Natural killer cell (primary cell): ENCODE data around the gene FCER1G. TPM values are rescaled to one million over a fixed set of nuclear protein-coding genes. Genes with fewer than 3 reads are reported as not detected.

ENCODE experiments used
- ATAC-seq, 3 donors: fragments of 150-1000 bp in 2 of 3; fragments of 200-7000 bp in 1 of 3; cut with Tn5 transposase; 1 replicate in 1 of 3; 2 replicates in 2 of 3; pipeline ENCODE4 v1.10.0; 2021; ENCODE audit warnings: mild to moderate bottlenecking in 2 of 3, moderate library complexity in 2 of 3
- DNase-seq, 2 donors: peaks; one replicate each; pipeline versions ENCODE4 v3.0.0 to v3.0.0-alpha.2; 2013 to 2021; ENCODE audit warnings: mixed read lengths in 1 of 2
- H3K27ac ChIP-seq: one replicate; pipeline ENCODE4 v1.5.1; 2013; ENCODE audit warnings: mild to moderate bottlenecking, low read length
- H3K27me3 ChIP-seq: one replicate; pipeline ENCODE4 v1.6.1; 2013; ENCODE audit warnings: low read length; ENCODE audit not compliant: control insufficient read depth, insufficient read depth
- H3K36me3 ChIP-seq: one replicate; pipeline ENCODE4 v1.6.1; 2013; ENCODE audit warnings: low read length; ENCODE audit not compliant: control insufficient read depth, insufficient read depth
- H3K4me1 ChIP-seq: one replicate; pipeline ENCODE4 v1.6.1; 2013; ENCODE audit warnings: low read length; ENCODE audit not compliant: control insufficient read depth, insufficient read depth
- H3K4me3 ChIP-seq: one replicate; pipeline ENCODE4 v1.5.1; 2013; ENCODE audit warnings: low read length
- H3K9me3 ChIP-seq: one replicate; pipeline ENCODE4 v1.6.1; 2013; ENCODE audit warnings: low read length; ENCODE audit not compliant: control insufficient read depth, insufficient read depth
- H3K27ac Mint-ChIP-seq, 2 donors: one replicate each; pipeline ENCODE4 v1.8.0; 2022; ENCODE audit warnings: mild to moderate bottlenecking in 2 of 2, mixed read lengths in 2 of 2, moderate library complexity in 1 of 2
- H3K27me3 Mint-ChIP-seq, 2 donors: one replicate each; pipeline ENCODE4 v1.8.0; 2022; ENCODE audit warnings: low read depth in 2 of 2, mixed read lengths in 2 of 2
- H3K36me3 Mint-ChIP-seq: one replicate; pipeline ENCODE4 v1.8.0; 2022; ENCODE audit warnings: mixed read lengths
- H3K4me1 Mint-ChIP-seq, 2 donors: one replicate each; pipeline ENCODE4 v1.8.0; 2022; ENCODE audit warnings: mixed read lengths in 2 of 2
- H3K4me3 Mint-ChIP-seq: one replicate; pipeline ENCODE4 v1.8.0; 2022; ENCODE audit warnings: mild to moderate bottlenecking, moderate library complexity, mixed read lengths
- H3K9me3 Mint-ChIP-seq, 2 donors: one replicate each; pipeline ENCODE4 v1.8.0; 2022; ENCODE audit warnings: mixed read lengths in 2 of 2
- WGBS: methylation state at CpG from one replicate; pipeline ENCODE4 v1.1.7; 2013; ENCODE audit warnings: missing lambda C conversion rate; ENCODE audit not compliant: insufficient coverage; 5-methylcytosine and 5-hydroxymethylcytosine counted together
- intact Hi-C: fragments of 100-400 bp; cut with micrococcal nuclease; formaldehyde crosslinking; loops from one replicate; pipeline ENCODE4 v1.14.2; 2022
- total RNA-seq, 4 donors: library from RNA; stranded (reverse); fragments of 120-200 nt in 1 of 4; gene quantifications; one replicate each; pipeline versions ENCODE4 v1.2.3 to v1.2.4, GENCODE V29; 2013 to 2022
- TF ChIP-seq, protein P1 (sequence below): fragments of 200-600 bp; IDR thresholded peaks from one replicate; pipeline ENCODE4 v1.8.0; 2022; ENCODE audit warnings: antibody characterized with exemption

FCER1G gene
- total RNA-seq, 3 donors from 2014 or later (not counting 1 experiment from before 2014, with no cell fraction given) = 226 to 281 (median 259) TPM

DNA sequence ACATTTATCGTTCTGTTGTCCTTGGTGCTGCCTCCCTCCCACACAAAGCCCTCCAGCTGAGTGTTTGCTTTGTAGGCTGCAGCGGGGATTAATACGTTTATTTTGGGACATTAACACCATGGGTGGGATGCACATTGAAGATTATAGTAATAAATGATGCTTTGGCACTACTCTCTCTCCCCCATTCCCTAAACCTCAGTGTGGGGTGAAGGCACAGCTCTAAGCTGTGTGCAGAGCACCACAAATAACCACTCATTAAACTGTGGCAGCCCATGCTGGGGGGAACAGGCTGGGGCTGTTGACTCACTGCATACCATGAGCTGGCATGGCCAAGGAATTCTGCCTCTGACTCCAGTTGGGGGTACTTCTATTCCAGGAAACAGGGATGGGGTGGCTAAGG lies 51.1 kb downstream of the FCER1G start:
- no peak overlapping the region for H3K27ac Mint-ChIP-seq
- no peaks in the 10 kb centered on the region for H3K9me3 Mint-ChIP-seq
- H3K4me3 ChIP-seq = no peak overlapping the region
- ATAC-seq (no peak), DNase-seq (no peak)
- no peaks in the 10 kb centered on the region for H3K4me1 ChIP-seq
- no peaks in the 10 kb centered on the region for H3K9me3 ChIP-seq
- H3K27me3 ChIP-seq = peaks cover under 1% of the 10 kb centered on the region
- no peaks in the 10 kb centered on the region for H3K36me3 ChIP-seq
- TF ChIP-seq, protein P1, sequence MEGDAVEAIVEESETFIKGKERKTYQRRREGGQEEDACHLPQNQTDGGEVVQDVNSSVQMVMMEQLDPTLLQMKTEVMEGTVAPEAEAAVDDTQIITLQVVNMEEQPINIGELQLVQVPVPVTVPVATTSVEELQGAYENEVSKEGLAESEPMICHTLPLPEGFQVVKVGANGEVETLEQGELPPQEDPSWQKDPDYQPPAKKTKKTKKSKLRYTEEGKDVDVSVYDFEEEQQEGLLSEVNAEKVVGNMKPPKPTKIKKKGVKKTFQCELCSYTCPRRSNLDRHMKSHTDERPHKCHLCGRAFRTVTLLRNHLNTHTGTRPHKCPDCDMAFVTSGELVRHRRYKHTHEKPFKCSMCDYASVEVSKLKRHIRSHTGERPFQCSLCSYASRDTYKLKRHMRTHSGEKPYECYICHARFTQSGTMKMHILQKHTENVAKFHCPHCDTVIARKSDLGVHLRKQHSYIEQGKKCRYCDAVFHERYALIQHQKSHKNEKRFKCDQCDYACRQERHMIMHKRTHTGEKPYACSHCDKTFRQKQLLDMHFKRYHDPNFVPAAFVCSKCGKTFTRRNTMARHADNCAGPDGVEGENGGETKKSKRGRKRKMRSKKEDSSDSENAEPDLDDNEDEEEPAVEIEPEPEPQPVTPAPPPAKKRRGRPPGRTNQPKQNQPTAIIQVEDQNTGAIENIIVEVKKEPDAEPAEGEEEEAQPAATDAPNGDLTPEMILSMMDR = no peak
- no peak overlapping the region for H3K4me3 Mint-ChIP-seq
- peaks cover 0 to 5% of the 10 kb centered on the region in 2 donors for H3K4me1 Mint-ChIP-seq
- intact Hi-C loops = no loop called here
- no peak overlapping the region for H3K27ac ChIP-seq
- no peaks in the 10 kb centered on the region for H3K36me3 Mint-ChIP-seq
- H3K27me3 Mint-ChIP-seq = peaks cover 7 to 9% of the 10 kb centered on the region in 2 donors
- 100% methylated on average over 1 of the region's 3 CpGs for WGBS

DNA sequence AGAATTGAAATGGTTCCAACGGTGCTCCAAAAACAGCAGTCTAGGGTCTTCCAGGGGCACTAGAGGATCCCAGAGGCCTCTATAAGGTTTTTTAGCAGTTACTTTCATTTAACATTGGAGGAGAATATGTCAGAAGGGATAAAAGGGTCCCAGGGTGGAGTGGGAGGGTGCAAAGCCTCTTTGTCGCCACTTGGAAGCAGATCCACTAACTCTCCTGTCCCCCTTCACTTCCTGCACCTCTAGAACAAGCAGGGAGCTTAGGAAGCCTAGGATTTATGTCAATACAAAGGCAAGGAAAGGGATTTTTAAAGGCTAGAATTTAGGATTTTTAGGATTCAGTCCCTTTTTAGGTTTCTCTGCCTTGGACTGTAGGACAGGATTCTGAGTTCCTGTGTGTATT lies 51.7 kb downstream of the FCER1G start:
- H3K27me3 Mint-ChIP-seq = peaks cover under 1 to 2% of the 10 kb centered on the region in 2 donors
- no peaks in the 10 kb centered on the region for H3K36me3 Mint-ChIP-seq
- TF ChIP-seq, protein P1 = no peak
- DNase-seq (no peak), ATAC-seq (no peak)
- Histone ChIP-seq H3K9me3 (no peaks in the 10 kb centered on the region), H3K27ac (no peak overlapping the region), H3K27me3 (no peaks in the 10 kb centered on the region), H3K4me1 (no peaks in the 10 kb centered on the region), H3K4me3 (no peak overlapping the region), H3K36me3 (no peaks in the 10 kb centered on the region)
- WGBS = 86% methylated on average over 1 of the region's 2 CpGs
- H3K4me3 Mint-ChIP-seq = no peak overlapping the region
- no peak overlapping the region for H3K27ac Mint-ChIP-seq
- no peaks in the 10 kb centered on the region for H3K9me3 Mint-ChIP-seq
- H3K4me1 Mint-ChIP-seq = peaks cover 0 to 5% of the 10 kb centered on the region in 2 donors
- intact Hi-C loops = no loop called here

DNA sequence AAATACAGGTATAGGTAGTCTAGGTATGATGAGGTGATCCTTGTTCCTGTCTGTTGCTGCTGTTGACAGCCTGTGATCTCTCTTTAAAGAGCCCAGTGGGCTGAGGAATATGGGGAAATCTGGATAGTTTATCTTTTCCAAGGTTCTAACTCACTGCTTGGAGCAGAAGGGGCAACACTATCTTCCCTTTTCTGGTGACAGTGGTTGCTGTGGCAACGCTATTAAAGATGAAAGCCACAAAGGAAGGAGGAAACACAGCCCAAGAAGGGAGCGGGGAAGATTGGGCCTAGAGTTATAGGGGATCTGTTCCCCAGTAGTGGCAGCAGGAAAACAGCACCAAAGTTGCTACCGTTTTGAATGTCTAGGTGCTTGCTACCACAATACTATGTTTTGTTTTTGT lies 52.2 kb downstream of the FCER1G start:
- no peaks in the 10 kb centered on the region for H3K9me3 Mint-ChIP-seq
- no peak overlapping the region for H3K4me3 Mint-ChIP-seq
- DNase-seq (no peak), ATAC-seq (no peak)
- H3K36me3 ChIP-seq = no peaks in the 10 kb centered on the region
- H3K4me1 Mint-ChIP-seq = peaks cover 0 to 5% of the 10 kb centered on the region in 2 donors
- intact Hi-C loops = no loop called here
- H3K27me3 Mint-ChIP-seq = no peaks in the 10 kb centered on the region
- H3K27ac ChIP-seq = no peak overlapping the region
- H3K36me3 Mint-ChIP-seq = no peaks in the 10 kb centered on the region
- TF ChIP-seq, protein P1 = no peak
- WGBS = 19% methylated on average over 3 of the region's 3 CpGs
- no peaks in the 10 kb centered on the region for H3K9me3 ChIP-seq
- H3K4me1 ChIP-seq = no peaks in the 10 kb centered on the region
- H3K27me3 ChIP-seq = no peaks in the 10 kb centered on the region
- H3K27ac Mint-ChIP-seq = no peak overlapping the region
- H3K4me3 ChIP-seq = no peak overlapping the region

Other genes with a start within 250 kb of the FCER1G start
- gene F11R, start 194.1 kb upstream of the FCER1G start, total RNA-seq = 10 to 100 TPM; 27.8 to 34.6 (median 30.2) TPM
- gene TSTD1, start 176.3 kb upstream of the FCER1G start, total RNA-seq = 10 to 100 TPM; 31.8 to 36.3 (median 34.3) TPM
- 100 to 1,000 TPM; 113 to 121 (median 114) TPM for gene USF1, start 169.3 kb upstream of the FCER1G start, total RNA-seq
- gene ARHGAP30, start 145.4 kb upstream of the FCER1G start, total RNA-seq = 100 to 1,000 TPM; 246 to 310 (median 272) TPM
- gene NECTIN4, start 125.7 kb upstream of the FCER1G start, total RNA-seq = under 1 TPM in 2 of 3 donors, not detected in 1; 0.07 to 0.09 TPM
- gene KLHDC9, start 116.9 kb upstream of the FCER1G start, total RNA-seq = under 1 TPM in 2 of 3 donors, not detected in 1; 0.49 to 0.50 TPM
- 10 to 100 TPM; 31.6 to 40.0 (median 35.0) TPM for gene PFDN2, start 97.3 kb upstream of the FCER1G start, total RNA-seq
- 10 to 100 TPM; 26.5 to 31.7 (median 31.6) TPM for gene NIT1, start 97.2 kb upstream of the FCER1G start, total RNA-seq
- gene DEDD, start 82.6 kb upstream of the FCER1G start, total RNA-seq = 10 to 100 TPM; 40.6 to 44.0 (median 43.0) TPM
- gene UFC1, start 61.3 kb upstream of the FCER1G start, total RNA-seq = 100 to 1,000 TPM; 109 to 155 (median 117) TPM
- gene USP21, start 55.8 kb upstream of the FCER1G start, total RNA-seq = 10 to 100 TPM; 31.6 to 40.3 (median 35.3) TPM
- gene PPOX, start 48.9 kb upstream of the FCER1G start, total RNA-seq = 10 to 100 TPM; 45.5 to 66.3 (median 57.4) TPM
- 10 to 100 TPM; 58.4 to 62.2 (median 59.4) TPM for gene B4GALT3, start 37.8 kb upstream of the FCER1G start, total RNA-seq
- under 1 TPM; 0.14 to 0.20 (median 0.14) TPM for gene ADAMTS4, start 16.2 kb upstream of the FCER1G start, total RNA-seq
- 10 to 100 TPM; 74.7 to 88.8 (median 84.7) TPM for gene NDUFS2, start 12.9 kb upstream of the FCER1G start, total RNA-seq
- not detected for gene APOA2, start 8.3 kb downstream of the FCER1G start, total RNA-seq
- 10 to 100 TPM; 16.6 to 23.6 (median 22.8) TPM for gene TOMM40L, start 10.8 kb downstream of the FCER1G start, total RNA-seq
- not detected for gene NR1I3, start 22.9 kb downstream of the FCER1G start, total RNA-seq
- gene PCP4L1, start 43.5 kb downstream of the FCER1G start, total RNA-seq = not detected
- 1 to 10 TPM; 4.6 to 9.0 (median 8.7) TPM for gene MPZ, start 94.7 kb downstream of the FCER1G start, total RNA-seq
- gene SDHC, start 99.1 kb downstream of the FCER1G start, total RNA-seq = 10 to 100 TPM; 74.5 to 97.3 (median 86.0) TPM
- gene CFAP126, start 152.6 kb downstream of the FCER1G start, total RNA-seq = not detected